Mucosa of rectum (tissue), 2 donors: ENCODE measurements around the gene LGR6.

Experiments
- H3K27ac ChIP-seq, 2 donors: one replicate each; pipeline ENCODE4 v1.7.0; 2013; ENCODE audit warnings: inconsistent platforms in 2 of 2, low read depth in 2 of 2, low read length in 2 of 2
- H3K27me3 ChIP-seq, 2 donors: one replicate each; pipeline ENCODE4 v1.7.0; 2013; ENCODE audit warnings: low read length in 2 of 2; ENCODE audit not compliant: control insufficient read depth in 2 of 2, insufficient read depth in 2 of 2
- H3K36me3 ChIP-seq, 2 donors: one replicate each; pipeline ENCODE4 v1.7.0; 2013; ENCODE audit warnings: low read length in 2 of 2; ENCODE audit not compliant: control insufficient read depth in 2 of 2, insufficient read depth in 2 of 2
- H3K4me1 ChIP-seq, 2 donors: one replicate each; pipeline ENCODE4 v1.7.0; 2013; ENCODE audit warnings: low read length in 2 of 2, mild to moderate bottlenecking in 1 of 2; ENCODE audit not compliant: control insufficient read depth in 2 of 2, insufficient read depth in 2 of 2
- H3K4me3 ChIP-seq, 2 donors: one replicate each; pipeline ENCODE4 v1.7.0; 2013; ENCODE audit warnings: low read length in 2 of 2
- H3K9ac ChIP-seq, 2 donors: one replicate each; pipeline ENCODE4 v1.7.0; 2013; ENCODE audit warnings: low read length in 2 of 2, low read depth in 1 of 2, mild to moderate bottlenecking in 1 of 2
- H3K9me3 ChIP-seq, 2 donors: one replicate each; pipeline ENCODE4 v1.7.0; 2013; ENCODE audit warnings: low read length in 2 of 2; ENCODE audit not compliant: control insufficient read depth in 2 of 2
- donor health status: healthy.
- donor health status: Normal muscosa, but diverticular disease.

Gene LGR6

DNA sequence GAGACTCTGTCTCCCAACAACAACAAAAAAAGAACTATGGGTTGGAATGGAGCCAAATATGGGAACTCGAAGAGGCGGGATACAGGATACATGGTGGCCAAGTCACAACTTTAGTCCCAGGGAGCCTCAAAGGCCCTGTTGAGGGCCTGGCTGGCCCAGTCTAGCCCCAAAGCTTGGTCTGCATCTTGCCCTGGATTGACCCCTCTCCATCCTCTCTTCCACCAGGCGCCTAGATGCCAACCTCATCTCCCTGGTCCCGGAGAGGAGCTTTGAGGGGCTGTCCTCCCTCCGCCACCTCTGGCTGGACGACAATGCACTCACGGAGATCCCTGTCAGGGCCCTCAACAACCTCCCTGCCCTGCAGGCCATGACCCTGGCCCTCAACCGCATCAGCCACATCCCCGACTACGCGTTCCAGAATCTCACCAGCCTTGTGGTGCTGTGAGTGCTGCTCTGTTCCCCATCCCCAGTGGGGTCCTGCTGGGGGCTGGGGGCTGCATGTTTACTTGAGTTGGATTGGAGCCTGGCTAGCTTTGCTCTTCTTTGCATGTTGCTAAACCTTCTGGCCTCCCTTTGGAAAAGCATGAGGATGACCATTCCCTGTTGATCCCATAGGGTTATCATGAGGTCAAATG, 82.6 kb downstream of the LGR6 start:
- Histone ChIP-seq H3K9ac (no peak overlapping the region), H3K27me3 (no peaks in the 10 kb centered on the region), H3K4me3 (no peak overlapping the region), H3K36me3 (no peaks in the 10 kb centered on the region), H3K4me1 (no peaks in the 10 kb centered on the region), H3K9me3 (no peaks in the 10 kb centered on the region), H3K27ac (no peak overlapping the region)

DNA sequence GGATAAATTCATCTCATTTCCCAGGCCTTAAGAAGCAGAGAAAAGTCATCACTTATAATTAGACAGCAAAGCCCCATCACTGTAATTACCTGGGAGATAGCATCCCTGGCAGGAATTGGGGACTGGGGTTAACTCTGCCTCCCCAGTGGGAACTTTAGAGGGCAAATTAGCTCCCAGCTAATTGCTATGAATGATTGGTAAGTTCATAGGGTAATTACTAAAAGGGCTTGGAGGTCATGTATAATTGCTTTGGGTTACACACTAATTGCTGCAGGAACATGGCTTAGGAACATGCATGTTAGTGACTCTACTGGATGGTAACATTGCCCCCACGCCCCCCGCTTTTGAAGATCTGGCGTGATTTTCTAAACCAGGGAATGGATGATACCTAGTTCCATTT, 83.3 kb downstream of the LGR6 start:
- H3K9me3 ChIP-seq = no peaks in the 10 kb centered on the region
- H3K27me3 ChIP-seq = no peaks in the 10 kb centered on the region
- peaks cover 0 to 2% of the 10 kb centered on the region in 2 donors for H3K4me1 ChIP-seq
- H3K4me3 ChIP-seq = no peak overlapping the region
- no peaks in the 10 kb centered on the region for H3K36me3 ChIP-seq
- no peak overlapping the region for H3K27ac ChIP-seq
- H3K9ac ChIP-seq = no peak overlapping the region

DNA sequence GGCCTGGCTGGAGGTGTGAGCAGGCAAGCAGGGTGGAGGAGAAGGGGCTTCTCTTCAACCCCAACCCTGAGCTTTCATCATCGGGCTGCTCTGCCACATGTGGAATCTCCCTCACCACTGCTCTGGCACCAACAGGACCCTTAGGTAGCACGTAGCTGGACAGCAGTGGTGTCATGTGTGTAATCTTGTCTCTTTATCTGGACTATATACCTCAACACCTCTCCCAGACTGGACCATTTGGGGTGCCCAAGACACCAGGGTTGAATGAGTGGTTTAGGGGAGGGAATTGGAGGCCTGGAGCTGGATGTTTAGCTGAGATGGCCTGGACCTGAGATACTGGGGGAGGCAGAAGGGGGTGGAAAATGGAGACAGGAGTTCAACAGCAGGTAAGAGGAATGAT, 85.2 kb downstream of the LGR6 start:
- Histone ChIP-seq H3K4me1 (peaks cover 0 to 2% of the 10 kb centered on the region in 2 donors), H3K27ac (no peak overlapping the region), H3K4me3 (no peak overlapping the region), H3K36me3 (no peaks in the 10 kb centered on the region), H3K27me3 (no peaks in the 10 kb centered on the region), H3K9me3 (no peaks in the 10 kb centered on the region), H3K9ac (no peak overlapping the region)

DNA sequence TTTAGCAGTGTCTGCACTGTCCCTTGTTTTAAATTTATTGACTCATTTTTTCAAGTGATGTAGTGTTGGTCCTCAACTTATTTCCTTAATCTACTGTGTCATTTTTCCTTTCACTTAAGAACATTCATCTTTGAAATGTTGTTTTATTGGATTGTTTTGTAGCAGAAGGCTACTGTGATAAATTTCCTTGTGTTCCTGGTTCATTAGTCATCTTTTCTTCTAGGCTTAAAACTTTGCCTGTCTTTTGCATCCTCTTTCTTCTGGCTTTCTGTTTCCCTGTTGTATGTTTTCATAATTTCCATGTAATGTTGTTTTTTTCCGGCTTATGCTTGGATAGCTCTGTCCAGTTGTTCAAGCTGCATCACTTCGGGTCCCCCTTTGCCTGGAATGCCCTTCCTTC, 86.2 kb downstream of the LGR6 start:
- no peak overlapping the region for H3K4me3 ChIP-seq

DNA sequence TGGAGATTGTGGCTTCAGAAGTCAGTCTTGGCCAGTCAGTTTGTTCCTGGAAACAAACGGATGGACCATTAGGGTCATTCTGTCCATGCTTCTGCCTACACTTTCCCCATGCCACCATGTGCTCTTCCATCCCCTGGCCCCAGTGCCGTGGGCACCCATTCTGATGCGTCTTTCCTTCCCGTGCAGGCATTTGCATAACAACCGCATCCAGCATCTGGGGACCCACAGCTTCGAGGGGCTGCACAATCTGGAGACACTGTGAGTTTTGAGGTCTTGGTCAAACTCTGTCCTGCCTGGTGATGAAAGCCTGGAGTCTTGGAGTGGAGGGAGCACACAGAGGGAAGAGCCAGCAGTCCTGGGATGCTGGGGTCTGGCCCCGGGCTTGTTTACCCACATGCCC, 87.0 kb downstream of the LGR6 start:
- no peak overlapping the region for H3K9ac ChIP-seq
- no peak overlapping the region for H3K4me3 ChIP-seq
- H3K27me3 ChIP-seq = no peaks in the 10 kb centered on the region
- no peaks in the 10 kb centered on the region for H3K36me3 ChIP-seq
- no peaks in the 10 kb centered on the region for H3K9me3 ChIP-seq
- peaks cover 0 to 5% of the 10 kb centered on the region in 2 donors for H3K4me1 ChIP-seq
- no peak overlapping the region for H3K27ac ChIP-seq

More for the DNA sequence above, 86.2 kb downstream of the LGR6 start:
- Histone ChIP-seq H3K27ac (no peak overlapping the region), H3K9ac (no peak overlapping the region), H3K4me1 (peaks cover 0 to 5% of the 10 kb centered on the region in 2 donors), H3K9me3 (no peaks in the 10 kb centered on the region), H3K36me3 (no peaks in the 10 kb centered on the region), H3K27me3 (no peaks in the 10 kb centered on the region)

DNA sequence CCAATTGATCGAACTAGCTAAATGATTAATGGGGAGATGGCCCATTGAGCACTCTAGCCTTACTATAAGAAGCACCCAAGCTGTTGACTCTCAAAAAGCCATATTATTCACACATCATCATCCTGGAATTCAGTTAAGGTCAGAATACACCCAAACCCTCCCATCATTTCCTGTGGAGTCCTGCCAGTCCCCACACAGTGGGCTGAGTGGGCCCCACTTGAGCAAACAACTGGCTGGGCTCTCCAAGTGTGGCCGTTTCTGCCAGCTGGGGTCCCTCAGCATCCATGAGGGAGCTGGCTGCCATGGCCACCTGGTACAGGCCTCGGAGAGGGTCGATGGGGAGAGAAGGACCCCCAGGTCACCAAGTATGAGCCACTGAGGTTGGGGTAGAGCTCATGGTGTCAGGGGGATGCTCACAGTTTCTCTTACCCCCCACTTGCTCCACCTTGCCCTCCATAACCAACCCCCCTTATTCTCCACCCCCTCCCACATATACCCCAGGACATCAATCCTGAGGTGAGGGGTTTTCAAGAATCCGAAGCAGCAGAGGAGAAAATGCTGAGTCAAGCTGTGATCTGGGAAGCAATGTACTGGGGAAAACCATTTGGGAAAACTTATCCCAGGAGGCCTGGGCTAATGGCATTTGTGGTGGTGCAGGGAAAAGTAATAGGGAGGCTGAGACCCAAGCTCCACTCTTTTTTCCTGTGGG, 87.9 kb downstream of the LGR6 start:
- H3K9me3 ChIP-seq = no peaks in the 10 kb centered on the region
- no peak overlapping the region for H3K9ac ChIP-seq
- H3K27me3 ChIP-seq = no peaks in the 10 kb centered on the region
- H3K36me3 ChIP-seq = no peaks in the 10 kb centered on the region
- H3K27ac ChIP-seq = no peak overlapping the region
- H3K4me3 ChIP-seq = no peak overlapping the region
- H3K4me1 ChIP-seq = peaks cover 0 to 5% of the 10 kb centered on the region in 2 donors

DNA sequence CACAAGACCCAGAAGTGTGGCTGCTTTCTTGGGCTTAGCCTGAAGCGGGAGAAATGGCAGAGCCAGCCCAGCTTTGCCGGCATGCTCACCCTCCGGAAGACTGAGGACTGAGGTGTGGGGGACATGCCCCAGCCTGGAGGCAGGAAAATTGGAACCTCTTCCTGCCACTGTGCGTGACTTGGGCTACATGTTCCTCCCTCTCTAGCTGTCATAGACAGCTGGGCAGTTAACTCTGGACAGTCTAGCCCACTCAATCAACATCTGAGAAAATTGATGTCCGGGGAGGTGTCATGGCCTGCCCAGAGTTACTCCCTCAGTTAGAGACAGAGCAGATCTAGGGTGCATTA, 88.4 kb downstream of the LGR6 start:
- Histone ChIP-seq H3K9me3 (no peaks in the 10 kb centered on the region), H3K9ac (no peak overlapping the region), H3K4me3 (no peak overlapping the region), H3K36me3 (no peaks in the 10 kb centered on the region), H3K27ac (no peak overlapping the region), H3K4me1 (peaks cover 0 to 5% of the 10 kb centered on the region in 2 donors), H3K27me3 (no peaks in the 10 kb centered on the region)

DNA sequence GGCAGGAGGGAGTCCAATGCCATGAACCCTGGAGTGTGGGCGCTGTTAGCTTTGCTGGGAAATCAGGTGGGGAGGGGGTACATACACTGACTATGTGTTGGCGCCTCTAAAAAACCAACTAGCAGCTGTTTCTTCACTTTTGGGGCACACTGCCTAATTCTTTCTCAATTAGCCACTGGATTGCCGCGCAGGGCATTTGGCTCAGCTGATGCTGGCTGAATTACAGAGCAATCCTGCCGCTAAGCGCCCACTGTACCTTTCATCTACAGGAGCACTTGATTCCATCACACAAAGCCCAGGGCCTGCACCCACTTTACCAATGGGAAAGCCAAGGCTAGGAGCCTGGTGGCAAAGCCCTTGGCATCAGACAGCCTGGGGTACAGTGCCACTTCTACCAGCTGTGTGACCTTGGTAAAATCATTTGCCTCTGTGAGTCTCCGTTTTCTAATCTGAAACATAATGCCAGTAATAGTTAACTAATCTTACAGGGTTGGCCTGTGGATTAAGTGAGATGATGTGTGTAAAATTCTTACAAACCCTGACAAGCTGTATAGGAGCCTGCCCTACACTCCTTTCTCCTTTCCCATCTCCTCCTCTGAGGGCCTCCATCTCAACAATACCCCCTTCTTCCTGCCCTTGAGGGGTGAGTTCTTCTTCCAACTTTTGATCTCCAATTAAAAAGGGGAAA, 89.1 kb downstream of the LGR6 start:
- H3K27me3 ChIP-seq = no peaks in the 10 kb centered on the region
- peaks cover 0 to 5% of the 10 kb centered on the region in 2 donors for H3K4me1 ChIP-seq
- no peak overlapping the region for H3K27ac ChIP-seq
- H3K9ac ChIP-seq = no peak overlapping the region
- H3K4me3 ChIP-seq = no peak overlapping the region
- no peaks in the 10 kb centered on the region for H3K36me3 ChIP-seq
- no peaks in the 10 kb centered on the region for H3K9me3 ChIP-seq

DNA sequence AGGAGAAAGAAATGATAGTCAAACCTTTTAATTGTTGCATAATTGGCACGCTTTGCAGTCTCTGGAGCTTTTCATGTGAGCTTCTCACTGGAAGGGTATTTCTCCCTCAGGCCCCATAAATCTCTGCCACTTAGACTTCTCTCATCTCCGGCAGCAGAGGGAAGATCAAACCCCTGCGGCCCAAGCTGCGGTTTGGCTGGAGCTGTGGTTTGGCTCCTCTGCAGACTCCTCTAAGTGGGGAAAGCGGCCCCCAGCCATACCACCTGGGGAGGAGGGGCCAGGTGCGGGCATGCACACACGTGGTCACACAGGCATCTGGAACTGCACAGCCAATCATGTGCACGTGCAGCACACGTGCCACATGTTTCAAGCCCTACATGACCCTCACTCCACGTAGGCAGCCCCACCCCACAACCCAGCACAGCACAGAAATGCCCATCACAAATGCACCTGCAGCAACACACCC, 89.8 kb downstream of the LGR6 start:
- Histone ChIP-seq H3K4me3 (no peak overlapping the region), H3K4me1 (peaks cover 0 to 5% of the 10 kb centered on the region in 2 donors), H3K9me3 (no peaks in the 10 kb centered on the region), H3K27me3 (no peaks in the 10 kb centered on the region), H3K36me3 (no peaks in the 10 kb centered on the region), H3K9ac (no peak overlapping the region), H3K27ac (no peak overlapping the region)

DNA sequence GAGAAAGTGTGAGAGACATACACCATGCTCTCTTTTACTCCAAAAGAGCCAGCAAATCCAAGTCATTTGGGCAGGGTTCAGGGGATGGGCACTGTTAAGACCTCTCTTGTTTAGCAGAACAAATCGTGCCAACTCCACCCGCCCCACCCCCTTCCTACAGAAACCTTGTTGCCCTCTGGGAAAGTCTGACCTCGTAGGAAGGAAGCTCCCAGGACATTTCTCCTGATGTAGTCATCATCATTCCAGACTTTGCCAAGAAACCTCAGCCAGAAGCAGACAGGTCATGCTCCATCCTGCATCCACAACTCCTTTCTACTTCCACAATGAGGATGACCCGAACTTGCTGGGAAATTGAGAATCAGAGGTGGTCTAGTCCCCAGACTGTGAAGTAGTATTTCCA, 90.4 kb downstream of the LGR6 start:
- Histone ChIP-seq H3K36me3 (no peaks in the 10 kb centered on the region), H3K9me3 (no peaks in the 10 kb centered on the region), H3K27me3 (no peaks in the 10 kb centered on the region), H3K27ac (no peak overlapping the region), H3K9ac (no peak overlapping the region), H3K4me1 (peaks cover 0 to 5% of the 10 kb centered on the region in 2 donors), H3K4me3 (no peak overlapping the region)
